ENCODE data around the gene AQP10. TPM values are rescaled to one million over a fixed set of nuclear protein-coding genes. Genes with fewer than 3 reads are reported as not detected.

The AQP10 gene
- total and polyA plus RNA-seq, 9 of the 15 experiments (the other 6 are each of a cell fraction or from before 2014, with no cell fraction given), result 0.37 to 9.7 (median 1.9) TPM

- TF ChIP-seq ZNF609 (CRISPR knock-in tag; IDR thresholded peaks at IDR 0.05; ENCODE audit: borderline replicate concordance) (no peak), E4F1 (CRISPR knock-in tag; IDR thresholded peaks at IDR 0.05; ENCODE audit: borderline replicate concordance) (no peak), RHOXF2B (CRISPR knock-in tag; conservative IDR thresholded peaks at IDR 0.05) (no peak), MCM3 (IDR thresholded peaks at IDR 0.05) (no peak), ZBTB9 (CRISPR knock-in tag; IDR thresholded peaks at IDR 0.05) (no peak), MTF1 (CRISPR knock-in tag; IDR thresholded peaks at IDR 0.05; ENCODE audit: borderline replicate concordance) (no peak), NFATC3 (IDR thresholded peaks at IDR 0.05) (no peak), MBD1 (CRISPR knock-in tag; IDR thresholded peaks at IDR 0.05) (no peak), ADNP (tag; IDR thresholded peaks at IDR 0.05) (0 out of 2 replicates have a peak, but pooled peaks have one; percentile 20), MIER1 (IDR thresholded peaks at IDR 0.05; ENCODE audit: low read depth) (no peak), PBX2 (CRISPR knock-in tag; IDR thresholded peaks at IDR 0.05; ENCODE audit: low read depth) (no peak), PBX2 (tag; conservative IDR thresholded peaks at IDR 0.05; ENCODE audit: low read depth) (no peak), NUFIP1 (IDR thresholded peaks at IDR 0.05; ENCODE audit: partially characterized antibody) (no peak)
Measured at GRCh38 chr1:154320882-154321608, at the start of gene AQP10 (continued).
